H9 (cell line): ENCODE data around the gene GAMT. TPM values are rescaled to one million over a fixed set of nuclear protein-coding genes. Genes with fewer than 3 reads are reported as not detected.
A peak's percentile ranks its signal among the peaks of the same experiment; 100 is the strongest.

Experiments used
- DNase-seq: peaks from one replicate; pipeline ENCODE4 v3.0.0-alpha.2; 2017
- H2AFZ ChIP-seq: one replicate; pipeline ENCODE4 v1.6.1; 2013; ENCODE audit warnings: mild to moderate bottlenecking, low read length, control low read depth, moderate library complexity
- H2AK5ac ChIP-seq: 2 replicates; pipeline ENCODE4 v1.6.1; 2013; ENCODE audit warnings: low read length, control low read depth, mixed read lengths; ENCODE audit not compliant: insufficient read length
- H2BK120ac ChIP-seq: one replicate; pipeline ENCODE4 v1.6.1; 2013; ENCODE audit warnings: low read depth, mild to moderate bottlenecking, low read length, control low read depth, inconsistent platforms; ENCODE audit not compliant: poor library complexity, severe bottlenecking
- H2BK12ac ChIP-seq: 2 replicates; pipeline ENCODE4 v1.6.1; 2013; ENCODE audit warnings: low read length, control low read depth, mixed read lengths, low read depth; ENCODE audit not compliant: insufficient read length
- H2BK15ac ChIP-seq: 2 replicates; pipeline ENCODE4 v1.6.1; 2013; ENCODE audit warnings: low read depth, low read length, control low read depth
- H2BK20ac ChIP-seq: one replicate; pipeline ENCODE4 v1.6.1; 2013; ENCODE audit warnings: low read depth, mild to moderate bottlenecking, low read length, control low read depth, inconsistent platforms; ENCODE audit not compliant: poor library complexity, severe bottlenecking
- H2BK5ac ChIP-seq: 2 replicates; pipeline ENCODE4 v1.6.1; 2013; ENCODE audit warnings: low read length, control low read depth, mixed read lengths; ENCODE audit not compliant: insufficient read length
- H3K14ac ChIP-seq: 2 replicates; pipeline ENCODE4 v1.6.1; 2013; ENCODE audit warnings: low read length, control low read depth; ENCODE audit not compliant: insufficient read depth
- H3K18ac ChIP-seq: 2 replicates; pipeline ENCODE4 v1.6.1; 2013; ENCODE audit warnings: low read depth, mild to moderate bottlenecking, mixed read lengths, low read length, control low read depth; ENCODE audit not compliant: insufficient read length
- H3K23ac ChIP-seq: 2 replicates; pipeline ENCODE4 v1.6.1; 2013; ENCODE audit warnings: low read length, control low read depth, mixed read lengths, low read depth; ENCODE audit not compliant: insufficient read length
- H3K23me2 ChIP-seq: 2 replicates; pipeline ENCODE4 v1.6.1; 2013; ENCODE audit warnings: low read depth, mild to moderate bottlenecking, mixed read lengths, low read length, control low read depth; ENCODE audit not compliant: insufficient read length, poor library complexity, severe bottlenecking
- H3K27ac ChIP-seq: 2 replicates; pipeline ENCODE4 v1.5.1; 2013; ENCODE audit warnings: low read length, control low read depth, mixed read lengths, low read depth; ENCODE audit not compliant: insufficient read length
- H3K27me3 ChIP-seq: 2 replicates; pipeline ENCODE4 v1.6.1; 2013; ENCODE audit warnings: low read length, control low read depth, inconsistent platforms; ENCODE audit not compliant: insufficient read depth
- H3K4ac ChIP-seq: 2 replicates; pipeline ENCODE4 v1.6.1; 2013; ENCODE audit warnings: low read depth, mild to moderate bottlenecking, control low read depth, inconsistent platforms, low read length, moderate library complexity
- H3K4me1 ChIP-seq: 2 replicates; pipeline ENCODE4 v1.6.1; 2013; ENCODE audit warnings: low read length, control low read depth, inconsistent platforms; ENCODE audit not compliant: insufficient read depth
- H3K4me2 ChIP-seq: 2 replicates; pipeline ENCODE4 v1.6.1; 2013; ENCODE audit warnings: low read length, control low read depth, mixed read lengths; ENCODE audit not compliant: insufficient read length, insufficient read depth
- H3K56ac ChIP-seq: 2 replicates; pipeline ENCODE4 v1.6.1; 2013; ENCODE audit warnings: low read depth, mild to moderate bottlenecking, mixed read lengths, low read length, control low read depth; ENCODE audit not compliant: insufficient read length
- H3K79me1 ChIP-seq: 2 replicates; pipeline ENCODE4 v1.6.1; 2013; ENCODE audit warnings: low read depth, mild to moderate bottlenecking, moderate library complexity, low read length, control low read depth, inconsistent platforms; ENCODE audit not compliant: insufficient read depth, poor library complexity, severe bottlenecking
- H3K79me2 ChIP-seq: 2 replicates; pipeline ENCODE4 v1.6.1; 2013; ENCODE audit warnings: low read length, control low read depth, inconsistent platforms; ENCODE audit not compliant: insufficient read depth
- H3K9ac ChIP-seq: 2 replicates; pipeline ENCODE4 v1.6.1; 2013; ENCODE audit warnings: low read length, control low read depth, mixed read lengths; ENCODE audit not compliant: insufficient read length; ENCODE audit errors: extremely low read depth
- H3K9me3 ChIP-seq: one replicate; pipeline ENCODE4 v1.6.1; 2013; ENCODE audit warnings: low read depth, low read length, inconsistent platforms; ENCODE audit not compliant: control insufficient read depth
- H3T11ph ChIP-seq: one replicate; pipeline ENCODE4 v1.6.1; 2013; ENCODE audit warnings: mild to moderate bottlenecking, low read length, control low read depth, inconsistent platforms
- H4K20me1 ChIP-seq: one replicate; pipeline ENCODE4 v1.6.1; 2013; ENCODE audit not compliant: control insufficient read depth, insufficient read length, insufficient read depth
- H4K5ac ChIP-seq: 2 replicates; pipeline ENCODE4 v1.6.1; 2013; ENCODE audit warnings: low read depth, mild to moderate bottlenecking, mixed read lengths, low read length, control low read depth; ENCODE audit not compliant: insufficient read length
- H4K8ac ChIP-seq: replicated peaks from 2 replicates; pipeline ENCODE4 v1.6.1; 2013; ENCODE audit warnings: low read length, control low read depth, mixed read lengths, low read depth; ENCODE audit not compliant: insufficient read length
- H4K91ac ChIP-seq: 2 replicates; pipeline ENCODE4 v1.6.1; 2013; ENCODE audit warnings: low read depth, mild to moderate bottlenecking, moderate library complexity, mixed read lengths, low read length, control low read depth; ENCODE audit not compliant: insufficient read length
- H3K27ac Mint-ChIP-seq, 3 experiments: 2 replicates in 2 of 3; 3 replicates in 1 of 3; pipeline ENCODE4 v1.8.0; 2020 to 2021; ENCODE audit warnings: mixed read lengths in 3 of 3, mild to moderate bottlenecking in 1 of 3, moderate library complexity in 1 of 3
- H3K27me3 Mint-ChIP-seq: 2 replicates; pipeline ENCODE4 v1.8.0; 2021; ENCODE audit warnings: low read depth, mild to moderate bottlenecking, moderate library complexity, mixed read lengths
- H3K36me3 Mint-ChIP-seq, 3 experiments: 2 replicates in 2 of 3; 3 replicates in 1 of 3; pipeline ENCODE4 v1.8.0; 2020 to 2021; ENCODE audit warnings: low read depth in 3 of 3, mixed read lengths in 3 of 3; ENCODE audit not compliant: insufficient read depth in 1 of 3
- H3K4me1 Mint-ChIP-seq, 2 experiments: 2 replicates each; pipeline ENCODE4 v1.8.0; 2020; ENCODE audit warnings: mixed read lengths in 2 of 2
- H3K4me3 Mint-ChIP-seq, 2 experiments: 2 replicates in 1 of 2; 3 replicates in 1 of 2; pipeline ENCODE4 v1.8.0; 2020 to 2021; ENCODE audit warnings: mild to moderate bottlenecking in 2 of 2, mixed read lengths in 2 of 2, moderate library complexity in 1 of 2
- H3K9me3 Mint-ChIP-seq, 2 experiments: 2 replicates in 1 of 2; 3 replicates in 1 of 2; pipeline ENCODE4 v1.8.0; 2020; ENCODE audit warnings: mild to moderate bottlenecking in 2 of 2, mixed read lengths in 2 of 2, moderate library complexity in 1 of 2
- WGBS: extraction: QIAGEN DNeasy Blood & Tissue Kit; methylation state at CpG from one replicate; pipeline ENCODE4 v1.1.7; 2013; ENCODE audit warnings: missing lambda C conversion rate, low lambda C conversion rate, mixed read lengths; ENCODE audit not compliant: insufficient read length; ENCODE audit errors: extremely low coverage; 5-methylcytosine and 5-hydroxymethylcytosine counted together
- total RNA-seq: library from RNA; stranded (reverse); gene quantifications from 2 replicates; pipeline ENCODE4 v1.2.1, GENCODE V29; 2021
- TF ChIP-seq, protein P1 (sequence below): fragments of 200-600 bp; sonication (generic); conservative IDR thresholded peaks from 3 replicates; pipeline ENCODE4 v1.8.0; 2021; ENCODE audit warnings: antibody characterized with exemption, mild to moderate bottlenecking

Gene GAMT
- total RNA-seq, 1 experiment from 2014 or later: 26.6 TPM

DNA sequence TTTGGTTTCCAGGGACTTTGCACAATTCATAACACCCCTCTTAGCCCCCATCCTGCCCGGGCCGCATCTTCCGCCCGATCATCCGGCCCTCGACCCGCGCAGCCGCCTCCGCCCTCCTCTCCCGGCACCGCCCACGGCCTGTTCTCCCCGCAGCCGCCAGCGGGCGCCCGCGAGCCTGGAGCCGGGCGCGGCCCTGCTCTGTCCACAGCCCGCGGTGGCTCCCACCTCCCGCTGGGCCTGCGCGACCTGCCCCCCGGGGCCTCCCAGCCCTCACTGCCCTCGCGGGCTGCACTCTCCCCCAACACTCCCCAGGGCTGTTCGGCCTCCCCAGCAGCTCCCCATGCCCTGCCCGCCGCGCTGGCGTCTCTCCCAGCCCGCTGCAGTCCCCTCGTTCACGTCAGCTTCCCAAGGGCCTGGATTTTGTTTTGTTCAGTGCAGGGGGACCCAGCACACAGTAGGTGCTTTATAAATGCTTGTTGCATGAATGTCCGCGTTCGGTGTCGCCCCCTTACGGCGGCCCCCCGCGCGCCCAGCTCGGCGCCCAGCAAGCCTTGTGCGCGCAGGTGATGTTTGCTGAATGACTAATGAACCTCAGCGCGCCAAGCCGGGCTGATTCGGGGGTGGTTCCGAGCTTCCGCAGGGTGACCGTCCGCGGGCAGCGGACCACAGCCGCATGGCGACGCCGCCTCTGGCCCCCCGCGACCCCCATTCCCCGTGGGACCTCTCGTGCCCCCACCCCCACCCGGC is 44.0 kb upstream of the GAMT start:
- no peak overlapping the region for H2BK5ac ChIP-seq
- peaks cover 4 to 23% of the 10 kb centered on the region in 2 experiments for H3K4me1 Mint-ChIP-seq
- no peak overlapping the region for H3K4ac ChIP-seq
- H2BK120ac ChIP-seq: no peak overlapping the region
- H3K18ac ChIP-seq: no peak overlapping the region
- no CpG with 5 or more reads among the region's 70 CpGs for WGBS
- no peak overlapping the region for H3K23ac ChIP-seq
- H2AK5ac ChIP-seq: no peak overlapping the region
- H3K79me1 ChIP-seq: peaks cover 6% of the 10 kb centered on the region
- H3K9me3 Mint-ChIP-seq: no peaks in the 10 kb centered on the region; a peak in 1 of 5 replicates
- no peak overlapping the region for H3K56ac ChIP-seq
- H3K4me2 ChIP-seq: peak overlapping the region; percentile 6
- no peak overlapping the region for H2BK20ac ChIP-seq
- TF ChIP-seq, protein P1, sequence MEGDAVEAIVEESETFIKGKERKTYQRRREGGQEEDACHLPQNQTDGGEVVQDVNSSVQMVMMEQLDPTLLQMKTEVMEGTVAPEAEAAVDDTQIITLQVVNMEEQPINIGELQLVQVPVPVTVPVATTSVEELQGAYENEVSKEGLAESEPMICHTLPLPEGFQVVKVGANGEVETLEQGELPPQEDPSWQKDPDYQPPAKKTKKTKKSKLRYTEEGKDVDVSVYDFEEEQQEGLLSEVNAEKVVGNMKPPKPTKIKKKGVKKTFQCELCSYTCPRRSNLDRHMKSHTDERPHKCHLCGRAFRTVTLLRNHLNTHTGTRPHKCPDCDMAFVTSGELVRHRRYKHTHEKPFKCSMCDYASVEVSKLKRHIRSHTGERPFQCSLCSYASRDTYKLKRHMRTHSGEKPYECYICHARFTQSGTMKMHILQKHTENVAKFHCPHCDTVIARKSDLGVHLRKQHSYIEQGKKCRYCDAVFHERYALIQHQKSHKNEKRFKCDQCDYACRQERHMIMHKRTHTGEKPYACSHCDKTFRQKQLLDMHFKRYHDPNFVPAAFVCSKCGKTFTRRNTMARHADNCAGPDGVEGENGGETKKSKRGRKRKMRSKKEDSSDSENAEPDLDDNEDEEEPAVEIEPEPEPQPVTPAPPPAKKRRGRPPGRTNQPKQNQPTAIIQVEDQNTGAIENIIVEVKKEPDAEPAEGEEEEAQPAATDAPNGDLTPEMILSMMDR: peak; percentile 97
- H3K36me3 Mint-ChIP-seq: peaks cover 19 to 29% (median 25%) of the 10 kb centered on the region in 3 experiments
- peak; percentile 75 for DNase-seq
- H4K20me1 ChIP-seq: no peaks in the 10 kb centered on the region
- peaks cover 52% of the 10 kb centered on the region for H3K27me3 Mint-ChIP-seq
- H3K14ac ChIP-seq: no peak overlapping the region
- no peak overlapping the region for H3K9ac ChIP-seq
- no peak overlapping the region for H3K27ac Mint-ChIP-seq
- H2BK12ac ChIP-seq: no peak overlapping the region
- no peak overlapping the region for H3K27ac ChIP-seq
- no peak overlapping the region for H2AFZ ChIP-seq
- H3K27me3 ChIP-seq: peaks cover 16% of the 10 kb centered on the region; the same call in 1 of the 2 replicates
- H2BK15ac ChIP-seq: no peak overlapping the region
- H3K79me2 ChIP-seq: no peaks in the 10 kb centered on the region
- H4K91ac ChIP-seq: no peak overlapping the region
- no peak overlapping the region for H3T11ph ChIP-seq
- H3K4me3 Mint-ChIP-seq: peak overlapping the region; percentile 59 to 80
- H4K8ac ChIP-seq: no peak overlapping the region
- H3K4me1 ChIP-seq: no peaks in the 10 kb centered on the region
- H3K23me2 ChIP-seq: peaks cover 3% of the 10 kb centered on the region
- H4K5ac ChIP-seq: no peak overlapping the region
- H3K9me3 ChIP-seq: no peaks in the 10 kb centered on the region
